MCF 10A (cell line): ENCODE data around the gene GFER. TPM values are rescaled to one million over a fixed set of nuclear protein-coding genes. Genes with fewer than 3 reads are reported as not detected.
"Not testable (repeated sequence)": the region's sequence is repeated elsewhere in the genome, so short reads cannot be mapped to it uniquely, and the experiment has no call there.

Experiments used
- BruUV-seq: library from RNA; stranded (reverse); fragments of 400-500 nt; replicated peaks from 2 replicates; lab custom pipeline; 2021; lab: Mats Ljungman, UMichigan
- CTCF ChIA-PET: fragments of 300-600 bp; sonication (Branson Sonifier 250); formaldehyde crosslinking; extraction: SDS; loops from one replicate; lab custom pipeline; 2021; ENCODE audit warnings: antibody characterized with exemption, inconsistent platforms; lab: Yijun Ruan, JAX
- POLR2A ChIA-PET: fragments of 300-600, 350-650 bp; sonication (Branson Sonifier 250); formaldehyde crosslinking; extraction: SDS; loops from one replicate; lab custom pipeline; 2020; ENCODE audit warnings: antibody characterized with exemption, inconsistent platforms; lab: Yijun Ruan, JAX
- DNase-seq: peaks from one replicate; pipeline ENCODE4 v3.0.0-alpha.2; 2018; ENCODE audit not compliant: unreplicated experiment
- H3K27ac Mint-ChIP-seq: one replicate; pipeline ENCODE4 v1.8.0; 2022; ENCODE audit warnings: mild to moderate bottlenecking, low read depth, mixed read lengths; ENCODE audit not compliant: unreplicated experiment
- H3K27me3 Mint-ChIP-seq: one replicate; pipeline ENCODE4 v1.8.0; 2022; ENCODE audit warnings: mixed read lengths; ENCODE audit not compliant: insufficient read depth, unreplicated experiment
- H3K36me3 Mint-ChIP-seq: one replicate; pipeline ENCODE4 v1.8.0; 2022; ENCODE audit warnings: mild to moderate bottlenecking, moderate library complexity, mixed read lengths; ENCODE audit not compliant: insufficient read depth, unreplicated experiment
- H3K4me1 Mint-ChIP-seq: one replicate; pipeline ENCODE4 v1.8.0; 2022; ENCODE audit warnings: mixed read lengths; ENCODE audit not compliant: insufficient read depth, unreplicated experiment
- H3K4me3 Mint-ChIP-seq: one replicate; pipeline ENCODE4 v1.8.0; 2022; ENCODE audit warnings: mild to moderate bottlenecking, moderate library complexity, mixed read lengths; ENCODE audit not compliant: unreplicated experiment
- H3K9me3 Mint-ChIP-seq: one replicate; pipeline ENCODE4 v1.8.0; 2022; ENCODE audit warnings: mixed read lengths; ENCODE audit not compliant: unreplicated experiment
- intact Hi-C: fragments of 100-400 bp; cut with micrococcal nuclease; formaldehyde crosslinking; loops from 2 replicates; pipeline ENCODE4 v1.14.1; 2022
- total RNA-seq: library from RNA; stranded (reverse); gene quantifications from 2 replicates; pipeline ENCODE4 v1.2.3, GENCODE V29; 2022
- TF ChIP-seq, protein P1 (sequence below): fragments of 200-600 bp; IDR thresholded peaks from one replicate; pipeline ENCODE4 v1.8.0; 2022; ENCODE audit warnings: antibody characterized with exemption, mild to moderate bottlenecking; ENCODE audit not compliant: unreplicated experiment

GFER gene
- total RNA-seq, 1 experiment from 2014 or later: 40.8 TPM

DNA sequence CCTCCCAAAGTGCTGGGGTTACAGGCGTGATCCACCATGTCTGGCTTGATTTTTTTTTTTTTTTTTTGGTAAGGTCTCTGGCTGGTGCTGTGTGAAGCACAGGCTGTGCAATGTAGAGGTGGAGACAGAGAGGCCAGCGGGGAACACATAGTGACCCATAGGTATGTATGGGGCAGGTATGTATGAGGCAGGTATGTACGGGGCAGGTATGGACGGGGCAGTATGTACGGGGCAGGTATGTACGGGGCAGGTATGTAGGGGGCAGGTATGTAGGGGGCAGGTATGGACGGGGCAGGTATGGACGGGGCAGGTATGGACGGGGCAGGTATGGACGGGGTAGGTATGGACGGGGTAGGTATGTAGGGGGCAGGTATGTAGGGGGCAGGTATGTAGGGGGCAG lies 34.5 kb upstream of the GFER start:
- H3K9me3 Mint-ChIP-seq: no peaks in the 10 kb centered on the region
- no peak overlapping the region for H3K4me3 Mint-ChIP-seq
- H3K4me1 Mint-ChIP-seq: peaks cover 6% of the 10 kb centered on the region
- ChIA-PET CTCF (interaction anchor here (0.6 to 1.3 kb wide), 4 partner anchors 18 to 1234 kb away, joined by 3 to 4 read pairs (median 3); no protein-coding TSS in a partner anchor), POLR2A (interaction anchor here (0.9 to 5.9 kb wide), 2 partner anchors 10 to 14 kb away, joined by 5 to 53 read pairs; partner anchors contain the start of genes NDUFB10, RNF151 and RPS2)
- TF ChIP-seq, protein P1, sequence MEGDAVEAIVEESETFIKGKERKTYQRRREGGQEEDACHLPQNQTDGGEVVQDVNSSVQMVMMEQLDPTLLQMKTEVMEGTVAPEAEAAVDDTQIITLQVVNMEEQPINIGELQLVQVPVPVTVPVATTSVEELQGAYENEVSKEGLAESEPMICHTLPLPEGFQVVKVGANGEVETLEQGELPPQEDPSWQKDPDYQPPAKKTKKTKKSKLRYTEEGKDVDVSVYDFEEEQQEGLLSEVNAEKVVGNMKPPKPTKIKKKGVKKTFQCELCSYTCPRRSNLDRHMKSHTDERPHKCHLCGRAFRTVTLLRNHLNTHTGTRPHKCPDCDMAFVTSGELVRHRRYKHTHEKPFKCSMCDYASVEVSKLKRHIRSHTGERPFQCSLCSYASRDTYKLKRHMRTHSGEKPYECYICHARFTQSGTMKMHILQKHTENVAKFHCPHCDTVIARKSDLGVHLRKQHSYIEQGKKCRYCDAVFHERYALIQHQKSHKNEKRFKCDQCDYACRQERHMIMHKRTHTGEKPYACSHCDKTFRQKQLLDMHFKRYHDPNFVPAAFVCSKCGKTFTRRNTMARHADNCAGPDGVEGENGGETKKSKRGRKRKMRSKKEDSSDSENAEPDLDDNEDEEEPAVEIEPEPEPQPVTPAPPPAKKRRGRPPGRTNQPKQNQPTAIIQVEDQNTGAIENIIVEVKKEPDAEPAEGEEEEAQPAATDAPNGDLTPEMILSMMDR: no peak
- no peaks in the 10 kb centered on the region for H3K36me3 Mint-ChIP-seq
- BruUV-seq: no TSS peak
- H3K27me3 Mint-ChIP-seq: no peaks in the 10 kb centered on the region
- no peak overlapping the region for H3K27ac Mint-ChIP-seq
- intact Hi-C loops: no loop called here
- DNase-seq: no peak

DNA sequence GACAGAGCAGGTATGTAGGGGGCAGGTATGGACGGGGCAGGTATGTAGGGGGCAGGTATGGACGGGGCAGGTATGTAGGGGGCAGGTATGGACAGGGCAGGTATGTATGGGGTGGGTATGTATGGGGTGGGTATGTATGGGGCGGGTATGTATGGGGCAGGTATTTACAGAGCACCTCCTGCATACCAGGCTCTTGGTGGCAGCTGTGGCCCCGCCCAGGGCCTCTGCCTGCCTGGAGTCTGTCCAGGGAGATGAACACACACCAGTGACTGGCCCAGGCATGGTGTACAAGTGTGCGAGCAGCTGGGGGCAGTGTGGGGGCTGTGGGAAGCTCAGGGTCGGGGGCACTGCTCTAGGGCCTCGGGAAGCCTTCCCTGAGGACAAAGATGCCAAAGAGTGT lies 33.9 kb upstream of the GFER start:
- ChIA-PET POLR2A (interaction anchor here (0.9 to 5.9 kb wide), 2 partner anchors 14 to 168 kb away, joined by 3 to 53 read pairs; partner anchors contain the start of genes RNF151 and RPS2), CTCF (interaction anchor here (1.1 to 1.3 kb wide), 2 partner anchors 18 to 21 kb away, joined by 3 to 4 read pairs; no protein-coding TSS in a partner anchor)
- no peaks in the 10 kb centered on the region for H3K9me3 Mint-ChIP-seq
- no peaks in the 10 kb centered on the region for H3K36me3 Mint-ChIP-seq
- peaks cover 6% of the 10 kb centered on the region for H3K4me1 Mint-ChIP-seq
- TF ChIP-seq, protein P1: no peak
- H3K4me3 Mint-ChIP-seq: no peak overlapping the region
- intact Hi-C loops: no loop called here
- BruUV-seq: no TSS peak
- H3K27me3 Mint-ChIP-seq: no peaks in the 10 kb centered on the region
- no peak overlapping the region for H3K27ac Mint-ChIP-seq
- peak; percentile 26 for DNase-seq

- DNase-seq: no peak
- intact Hi-C loops: no loop called here
- ChIA-PET CTCF (interaction anchor here (1.1 to 1.3 kb wide), 2 partner anchors 19 to 21 kb away, joined by 3 to 4 read pairs; no protein-coding TSS in a partner anchor), POLR2A (interaction anchor here (0.9 to 5.9 kb wide), 2 partner anchors 13 to 169 kb away, joined by 3 to 53 read pairs; partner anchors contain the start of genes RNF151 and RPS2)
- H3K27ac Mint-ChIP-seq: no peak overlapping the region
- no peaks in the 10 kb centered on the region for H3K9me3 Mint-ChIP-seq
- no peak overlapping the region for H3K4me3 Mint-ChIP-seq
- peaks cover 6% of the 10 kb centered on the region for H3K4me1 Mint-ChIP-seq
- no TSS peak for BruUV-seq
- no peaks in the 10 kb centered on the region for H3K36me3 Mint-ChIP-seq
- TF ChIP-seq, protein P1: no peak
- H3K27me3 Mint-ChIP-seq: no peaks in the 10 kb centered on the region
Observed at GRCh38 chr16:1950559-1950958, 33.4 kb upstream of the GFER start.

DNA sequence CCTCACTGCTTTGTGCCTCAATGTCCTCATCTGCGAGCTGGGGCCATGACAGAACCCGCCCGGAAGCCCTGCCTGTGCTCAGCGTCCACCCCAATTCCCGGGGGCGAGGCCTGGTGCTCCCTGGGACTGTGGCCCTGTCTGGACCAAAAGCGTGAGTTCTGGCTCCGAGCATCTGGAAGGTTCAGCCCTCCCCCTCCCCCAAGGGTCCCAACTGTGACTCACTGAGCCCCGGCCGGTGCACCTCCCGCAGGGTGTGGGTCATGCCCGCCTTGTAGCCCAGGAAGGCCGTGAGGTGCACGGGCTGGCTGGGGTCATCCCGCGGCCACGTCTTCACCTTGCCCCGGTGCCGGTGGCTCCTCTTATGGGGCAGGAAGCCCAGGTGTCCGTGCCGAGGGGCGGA lies 30.3 kb upstream of the GFER start:
- TF ChIP-seq, protein P1: no peak
- BruUV-seq: no TSS peak
- Mint-ChIP-seq H3K9me3 (no peaks in the 10 kb centered on the region), H3K4me3 (no peak overlapping the region), H3K27me3 (no peaks in the 10 kb centered on the region), H3K27ac (no peak overlapping the region), H3K4me1 (peaks cover 6% of the 10 kb centered on the region), H3K36me3 (no peaks in the 10 kb centered on the region)
- ChIA-PET CTCF (interaction anchor here (0.6 kb wide), 1 partner anchor 24 kb away, joined by 3 read pairs; no protein-coding TSS in a partner anchor), POLR2A (interaction anchor here (0.6 to 5.9 kb wide), 3 partner anchors 10 to 15 kb away, joined by 3 to 53 read pairs (median 10); partner anchors contain the start of genes MSRB1, RNF151 and RPS2)
- intact Hi-C loops: no loop called here
- no peak for DNase-seq

- ChIA-PET CTCF (interaction anchor here (1.2 to 1.4 kb wide), 3 partner anchors 29 to 45 kb away, joined by 3 read pairs; no protein-coding TSS in a partner anchor), POLR2A (interaction anchor here (1.5 kb wide), 1 partner anchor 14 kb away, joined by 4 read pairs; the partner anchor contains the start of gene TBL3)
- DNase-seq, H3K27me3 Mint-ChIP-seq, H3K27ac Mint-ChIP-seq, H3K4me3 Mint-ChIP-seq, H3K9me3 Mint-ChIP-seq, intact Hi-C loops, BruUV-seq: not testable (repeated sequence)
- H3K36me3 Mint-ChIP-seq: peaks cover 25% of the 10 kb centered on the region
- H3K4me1 Mint-ChIP-seq: peaks cover 15% of the 10 kb centered on the region
Observed at GRCh38 chr16:1957434-1958142, 26.4 kb upstream of the GFER start.
